ENCODE data around the gene MAFB. TPM values are rescaled to one million over a fixed set of nuclear protein-coding genes. Genes with fewer than 3 reads are reported as not detected.

MAFB gene
- total RNA-seq, 1 donor from 2014 or later, result 1.3 TPM

DNA sequence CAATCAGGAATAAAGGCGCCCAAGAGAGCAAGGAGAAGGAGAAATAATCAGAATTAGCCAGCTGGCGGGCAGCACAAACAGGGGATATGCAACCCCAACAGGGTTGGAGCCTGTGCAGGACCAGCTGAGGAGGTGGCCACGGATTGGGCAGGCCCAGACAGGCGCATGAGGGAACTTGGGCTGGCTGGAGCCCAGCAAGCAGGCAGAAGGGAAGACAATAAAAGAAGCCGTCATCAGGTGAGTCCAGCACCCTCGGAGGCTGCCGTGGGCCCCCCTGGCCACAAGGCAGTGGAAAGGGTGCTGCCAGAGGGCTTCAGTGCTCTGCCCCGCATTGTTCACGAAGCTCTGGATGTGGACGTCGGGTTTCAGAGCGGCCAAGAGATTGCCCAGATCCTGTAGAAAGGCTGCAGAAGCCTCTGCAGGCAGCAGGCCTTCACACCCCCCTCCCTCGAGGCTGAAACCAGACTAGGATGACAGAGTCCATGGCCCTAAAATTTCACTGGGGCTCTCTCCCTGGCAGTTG is 28.4 kb upstream of the MAFB start:
- Histone ChIP-seq H3K36me3 (ENCODE audit: control insufficient read depth, insufficient read depth, low read length) (no peaks in the 10 kb centered on the region), H3K27me3 (ENCODE audit: control insufficient read depth, insufficient read depth, low read length) (peaks cover 2% of the 10 kb centered on the region), H3K4me3 (ENCODE audit: low read depth, low read length) (no peak overlapping the region)
- TF ChIP-seq, protein P1, sequence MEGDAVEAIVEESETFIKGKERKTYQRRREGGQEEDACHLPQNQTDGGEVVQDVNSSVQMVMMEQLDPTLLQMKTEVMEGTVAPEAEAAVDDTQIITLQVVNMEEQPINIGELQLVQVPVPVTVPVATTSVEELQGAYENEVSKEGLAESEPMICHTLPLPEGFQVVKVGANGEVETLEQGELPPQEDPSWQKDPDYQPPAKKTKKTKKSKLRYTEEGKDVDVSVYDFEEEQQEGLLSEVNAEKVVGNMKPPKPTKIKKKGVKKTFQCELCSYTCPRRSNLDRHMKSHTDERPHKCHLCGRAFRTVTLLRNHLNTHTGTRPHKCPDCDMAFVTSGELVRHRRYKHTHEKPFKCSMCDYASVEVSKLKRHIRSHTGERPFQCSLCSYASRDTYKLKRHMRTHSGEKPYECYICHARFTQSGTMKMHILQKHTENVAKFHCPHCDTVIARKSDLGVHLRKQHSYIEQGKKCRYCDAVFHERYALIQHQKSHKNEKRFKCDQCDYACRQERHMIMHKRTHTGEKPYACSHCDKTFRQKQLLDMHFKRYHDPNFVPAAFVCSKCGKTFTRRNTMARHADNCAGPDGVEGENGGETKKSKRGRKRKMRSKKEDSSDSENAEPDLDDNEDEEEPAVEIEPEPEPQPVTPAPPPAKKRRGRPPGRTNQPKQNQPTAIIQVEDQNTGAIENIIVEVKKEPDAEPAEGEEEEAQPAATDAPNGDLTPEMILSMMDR (IDR thresholded peaks at IDR 0.05; ENCODE audit: insufficient read depth, low read length, severe bottlenecking), result no peak
- DNase-seq (ENCODE audit: low read depth), result peak; percentile 55
- FAIRE-seq, result peak; percentile 55

DNA sequence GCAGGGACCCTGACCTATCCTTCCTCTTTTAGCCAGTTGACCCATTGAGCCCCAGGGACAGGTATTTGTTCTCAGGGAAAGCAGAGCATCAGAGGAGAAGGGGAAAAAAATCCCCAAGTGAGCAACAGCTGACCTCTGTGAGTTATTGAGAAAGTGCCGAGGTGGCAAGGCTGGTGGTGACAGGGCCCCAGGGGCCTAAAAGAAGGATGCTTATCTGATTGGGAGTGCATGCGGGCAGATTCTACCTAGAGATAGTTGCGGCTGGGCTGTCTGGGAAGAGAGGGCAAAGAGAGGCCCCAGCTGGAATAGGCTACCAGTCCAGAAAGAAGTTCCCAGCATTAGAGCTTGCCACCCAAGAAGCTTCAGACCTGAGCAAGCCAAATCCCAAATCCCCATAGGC is 26.5 kb upstream of the MAFB start:
- H3K4me3 ChIP-seq (ENCODE audit: low read depth, low read length), result no peak overlapping the region
- TF ChIP-seq, protein P1 (IDR thresholded peaks at IDR 0.05; ENCODE audit: insufficient read depth, low read length, severe bottlenecking), result no peak
- H3K36me3 ChIP-seq (ENCODE audit: control insufficient read depth, insufficient read depth, low read length), result no peaks in the 10 kb centered on the region
- peaks cover 2% of the 10 kb centered on the region for H3K27me3 ChIP-seq (ENCODE audit: control insufficient read depth, insufficient read depth, low read length)
- FAIRE-seq (no peak), DNase-seq (ENCODE audit: low read depth) (no peak)

DNA sequence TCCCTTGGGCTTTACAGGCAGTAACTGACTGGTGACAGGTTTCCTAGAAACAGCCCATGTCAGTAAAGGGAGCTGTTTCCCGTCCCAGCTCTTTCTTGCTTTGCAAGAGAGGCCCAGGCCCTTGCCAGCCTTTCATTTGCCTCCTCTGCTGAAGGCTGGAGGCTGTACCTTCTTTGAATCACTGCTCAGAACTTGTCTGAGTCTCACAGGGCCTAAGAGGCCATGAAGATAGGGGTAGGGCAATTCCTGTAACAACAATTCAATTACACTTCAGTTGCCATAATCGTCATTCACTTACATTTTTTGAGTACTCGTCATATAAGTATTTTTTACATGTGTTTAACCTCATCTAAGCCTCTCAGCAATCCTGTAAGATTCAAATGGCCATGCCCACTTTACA is 25.9 kb upstream of the MAFB start:
- peaks cover 2% of the 10 kb centered on the region for H3K27me3 ChIP-seq (ENCODE audit: control insufficient read depth, insufficient read depth, low read length)

DNA sequence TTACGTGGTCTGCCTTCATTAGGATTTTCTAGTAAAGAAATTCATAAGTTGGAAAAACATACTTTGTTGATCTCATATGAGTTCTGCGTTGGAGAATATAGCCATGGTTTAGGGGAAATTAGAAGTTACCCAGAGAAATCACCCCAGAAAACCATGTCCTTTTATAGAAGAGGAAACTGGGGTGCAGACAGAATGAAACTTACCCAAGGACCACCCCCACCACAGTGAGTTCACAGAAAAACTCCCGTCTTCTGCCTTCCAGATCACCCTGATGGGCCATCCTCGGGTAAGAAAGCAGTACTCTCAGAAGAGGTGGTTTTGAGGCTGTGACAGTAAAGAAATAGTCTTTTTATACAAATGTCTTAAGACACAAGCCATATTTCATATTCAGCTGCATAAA is 25.1 kb upstream of the MAFB start:
- H3K36me3 ChIP-seq (ENCODE audit: control insufficient read depth, insufficient read depth, low read length), result no peaks in the 10 kb centered on the region
- FAIRE-seq (no peak), DNase-seq (ENCODE audit: low read depth) (no peak)
- TF ChIP-seq, protein P1 (IDR thresholded peaks at IDR 0.05; ENCODE audit: insufficient read depth, low read length, severe bottlenecking), result no peak
- H3K27me3 ChIP-seq (ENCODE audit: control insufficient read depth, insufficient read depth, low read length), result peaks cover 2% of the 10 kb centered on the region
- no peak overlapping the region for H3K4me3 ChIP-seq (ENCODE audit: low read depth, low read length)

More for the DNA sequence above, 25.9 kb upstream of the MAFB start:
- Histone ChIP-seq H3K4me3 (ENCODE audit: low read depth, low read length) (no peak overlapping the region), H3K36me3 (ENCODE audit: control insufficient read depth, insufficient read depth, low read length) (no peaks in the 10 kb centered on the region)
- FAIRE-seq (no peak), DNase-seq (ENCODE audit: low read depth) (no peak)
- TF ChIP-seq, protein P1 (IDR thresholded peaks at IDR 0.05; ENCODE audit: insufficient read depth, low read length, severe bottlenecking), result no peak

DNA sequence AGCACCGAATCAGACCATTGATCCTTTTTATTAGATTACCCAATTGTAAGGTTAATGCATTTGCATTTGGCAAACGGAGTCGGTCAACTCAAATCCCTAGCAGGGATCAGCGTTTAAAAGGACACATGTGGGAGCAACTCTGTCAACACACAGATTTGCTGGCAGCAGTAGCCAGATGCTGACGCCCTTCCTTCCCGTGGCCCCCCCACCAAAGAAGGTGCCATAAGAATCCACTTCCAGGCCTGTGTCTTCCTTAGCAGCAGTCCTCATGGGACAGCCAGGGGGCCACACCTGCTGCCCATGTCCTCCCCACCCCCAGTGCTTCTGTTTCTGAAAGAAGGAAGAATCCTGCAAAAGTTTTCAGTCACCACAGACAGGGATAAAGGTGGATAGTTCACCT is 24.5 kb upstream of the MAFB start:
- Histone ChIP-seq H3K27me3 (ENCODE audit: control insufficient read depth, insufficient read depth, low read length) (peaks cover 2% of the 10 kb centered on the region), H3K4me3 (ENCODE audit: low read depth, low read length) (no peak overlapping the region), H3K36me3 (ENCODE audit: control insufficient read depth, insufficient read depth, low read length) (no peaks in the 10 kb centered on the region)
- TF ChIP-seq, protein P1 (IDR thresholded peaks at IDR 0.05; ENCODE audit: insufficient read depth, low read length, severe bottlenecking), result no peak
- FAIRE-seq (no peak), DNase-seq (ENCODE audit: low read depth) (no peak)

DNA sequence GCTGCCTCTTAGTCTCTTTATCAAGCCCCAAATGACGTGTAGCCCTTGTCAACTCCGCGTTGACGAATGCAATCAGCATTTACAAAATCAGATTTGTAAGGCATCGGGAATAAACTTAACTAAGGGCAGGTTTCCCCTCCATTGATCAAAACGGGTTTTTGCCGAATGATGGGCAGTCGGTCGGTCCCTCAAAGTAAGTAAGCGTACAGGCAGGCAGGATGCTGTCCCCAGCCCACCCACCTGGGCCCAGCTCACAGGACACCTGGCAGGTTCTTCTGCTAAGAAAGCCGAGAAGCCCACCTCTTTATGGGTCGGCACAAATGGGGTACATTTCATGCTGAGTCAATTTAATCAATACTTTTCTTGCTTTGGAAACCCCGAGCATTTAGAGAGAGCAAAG is 22.0 kb upstream of the MAFB start:
- no peak for DNase-seq (ENCODE audit: low read depth)
- H3K36me3 ChIP-seq (ENCODE audit: control insufficient read depth, insufficient read depth, low read length), result no peaks in the 10 kb centered on the region
- H3K4me3 ChIP-seq (ENCODE audit: low read depth, low read length), result no peak overlapping the region
- no peak for FAIRE-seq
- TF ChIP-seq, protein P1 (IDR thresholded peaks at IDR 0.05; ENCODE audit: insufficient read depth, low read length, severe bottlenecking), result no peak
- H3K27me3 ChIP-seq (ENCODE audit: control insufficient read depth, insufficient read depth, low read length), result no peaks in the 10 kb centered on the region

Data from bronchial epithelial cell (primary cell).